Activated CD8-positive, alpha-beta T cell treated with anti-CD3 and anti-CD28 coated beads for 36 hours (primary cell): ENCODE measurements around the gene TIE1. TPM values are rescaled to one million over a fixed set of nuclear protein-coding genes. Genes with fewer than 3 reads are reported as not detected.
A peak's percentile ranks its signal among the peaks of the same experiment; 100 is the strongest.

Experiments
- ATAC-seq: fragments of 200-7000 bp; cut with Tn5 transposase; one replicate; pipeline ENCODE4 v1.10.0; 2021; ENCODE audit warnings: mild to moderate bottlenecking, moderate library complexity
- CTCF ChIA-PET: fragments of 350-600 bp; sonication (Branson Sonifier 250); formaldehyde crosslinking; loops from one replicate; lab custom pipeline; 2021; ENCODE audit warnings: antibody characterized with exemption; lab: Charles Lee
- POLR2A ChIA-PET: fragments of 350-600 bp; sonication (Branson Sonifier 250); formaldehyde crosslinking; loops from one replicate; lab custom pipeline; 2021; ENCODE audit warnings: antibody characterized with exemption; lab: Charles Lee
- DNase-seq: peaks from one replicate; pipeline ENCODE4 v3.0.0-alpha.2; 2020
- H3K27ac Mint-ChIP-seq: one replicate; pipeline ENCODE4 v1.8.0; 2021; ENCODE audit warnings: mild to moderate bottlenecking, mixed read lengths
- H3K27me3 Mint-ChIP-seq: one replicate; pipeline ENCODE4 v1.8.0; 2021; ENCODE audit warnings: mixed read lengths
- H3K36me3 Mint-ChIP-seq: one replicate; pipeline ENCODE4 v1.8.0; 2021; ENCODE audit warnings: low read depth, mixed read lengths
- H3K4me1 Mint-ChIP-seq: one replicate; pipeline ENCODE4 v1.8.0; 2021; ENCODE audit warnings: low read depth, mixed read lengths
- H3K4me3 Mint-ChIP-seq: one replicate; pipeline ENCODE4 v1.8.0; 2021; ENCODE audit warnings: mild to moderate bottlenecking, moderate library complexity, mixed read lengths
- H3K9me3 Mint-ChIP-seq: one replicate; pipeline ENCODE4 v1.8.0; 2021; ENCODE audit warnings: mixed read lengths
- CTCF ChIP-seq: fragments of 200-600 bp; IDR thresholded peaks from one replicate; pipeline ENCODE4 v1.8.0; 2022; ENCODE audit warnings: antibody characterized with exemption, mild to moderate bottlenecking
- intact Hi-C: fragments of 100-400 bp; cut with micrococcal nuclease; formaldehyde crosslinking; loops from one replicate; pipeline ENCODE4 v1.10.0; 2022
- total RNA-seq, 2 experiments: library from RNA; stranded (reverse); gene quantifications; one replicate each; pipeline ENCODE4 v1.2.3, GENCODE V29; 2021

Gene TIE1
- total RNA-seq, 2 experiments from 2014 or later: 0.25 TPM; not detected in 1

GRCh38 chr1:43344267-43344850 is 43.6 kb downstream of the TIE1 start:
- Mint-ChIP-seq H3K27ac (no peak overlapping the region), H3K9me3 (no peaks in the 10 kb centered on the region), H3K4me3 (no peak overlapping the region), H3K36me3 (no peaks in the 10 kb centered on the region), H3K4me1 (peaks cover 5% of the 10 kb centered on the region), H3K27me3 (no peaks in the 10 kb centered on the region)
- ChIA-PET CTCF (interaction anchor here (1.3 kb wide), 1 partner anchor 117 kb away, joined by 3 read pairs; no protein-coding TSS in a partner anchor), POLR2A (no interaction called here)
- no peak for TF ChIP-seq CTCF
- no peak for ATAC-seq
- intact Hi-C loops: no loop called here
- DNase-seq: no peak

DNA sequence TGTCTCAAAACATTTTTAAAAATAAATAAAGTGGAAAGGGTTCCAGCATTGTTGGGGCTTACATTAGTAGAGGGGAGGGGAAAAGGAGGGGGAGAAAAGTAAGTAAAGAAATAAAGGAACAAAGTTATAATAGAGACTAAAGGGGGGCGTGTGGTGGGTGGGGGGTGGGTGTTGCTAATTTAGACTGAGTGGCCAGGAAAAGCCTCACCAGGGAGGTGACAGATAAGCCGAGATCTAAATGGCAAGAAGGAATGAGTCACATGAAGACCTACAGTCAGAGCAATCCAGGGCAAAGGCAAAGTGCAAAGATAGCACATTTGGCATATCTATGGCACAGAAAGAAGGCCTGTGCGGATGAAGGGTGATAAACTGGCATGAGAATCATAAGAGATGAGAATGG is 44.3 kb downstream of the TIE1 start:
- CTCF ChIA-PET: interaction anchor here (1.1 to 1.3 kb wide), 2 partner anchors 11 to 118 kb away, joined by 3 read pairs; no protein-coding TSS in a partner anchor

GRCh38 chr1:43346636-43347035 is 45.9 kb downstream of the TIE1 start:
- H3K4me3 Mint-ChIP-seq: no peak overlapping the region
- no peaks in the 10 kb centered on the region for H3K9me3 Mint-ChIP-seq
- no peaks in the 10 kb centered on the region for H3K36me3 Mint-ChIP-seq
- ATAC-seq (no peak), DNase-seq (no peak)
- H3K4me1 Mint-ChIP-seq: peaks cover 12% of the 10 kb centered on the region
- no peak overlapping the region for H3K27ac Mint-ChIP-seq
- no peak for TF ChIP-seq CTCF
- ChIA-PET POLR2A (interaction anchor here (0.6 kb wide), 1 partner anchor 44 kb away, joined by 3 read pairs; the partner anchor contains the start of genes MED8 and SZT2), CTCF (no interaction called here)
- H3K27me3 Mint-ChIP-seq: no peaks in the 10 kb centered on the region
- intact Hi-C loops: no loop called here

More for the DNA sequence above, 44.3 kb downstream of the TIE1 start:
- peaks cover 12% of the 10 kb centered on the region for H3K4me1 Mint-ChIP-seq
- DNase-seq: no peak
- no peak for TF ChIP-seq CTCF
- H3K9me3 Mint-ChIP-seq: no peaks in the 10 kb centered on the region
- H3K27me3 Mint-ChIP-seq: no peaks in the 10 kb centered on the region
- no peaks in the 10 kb centered on the region for H3K36me3 Mint-ChIP-seq
- intact Hi-C loops: no loop called here
- H3K27ac Mint-ChIP-seq: peak overlapping the region; percentile 12
- no peak overlapping the region for H3K4me3 Mint-ChIP-seq
- ATAC-seq: peak; percentile 21
- POLR2A ChIA-PET: no interaction called here

DNA sequence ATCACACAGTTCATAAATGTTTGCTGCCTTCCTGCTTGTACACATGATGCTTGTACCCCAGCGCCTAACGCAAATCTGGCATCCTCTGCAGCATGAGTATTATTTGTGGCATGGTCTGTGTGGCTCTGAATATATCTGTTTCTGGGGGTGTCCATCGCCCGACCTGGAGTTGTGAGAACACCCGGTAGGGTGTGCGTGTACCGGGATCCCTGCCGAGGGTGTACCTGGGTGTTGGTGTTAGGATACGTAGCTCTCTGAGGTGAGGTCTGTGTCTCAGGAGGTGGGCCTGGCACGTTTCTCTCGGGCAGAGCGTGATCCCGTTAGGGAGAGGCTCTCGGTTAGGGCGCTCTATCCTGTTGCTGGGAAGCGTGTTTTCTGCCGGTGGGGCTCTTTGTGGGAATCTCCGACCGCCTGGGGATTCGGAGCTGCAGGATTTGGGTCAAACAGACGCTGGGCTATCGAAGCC is 47.6 kb downstream of the TIE1 start:
- H3K27ac Mint-ChIP-seq: peak overlapping the region; percentile 35
- intact Hi-C loops: no loop called here

More for the DNA sequence above, 47.6 kb downstream of the TIE1 start:
- TF ChIP-seq CTCF: no peak
- Mint-ChIP-seq H3K27me3 (no peaks in the 10 kb centered on the region), H3K36me3 (no peaks in the 10 kb centered on the region), H3K4me3 (peak overlapping the region; percentile 46), H3K9me3 (no peaks in the 10 kb centered on the region), H3K4me1 (peaks cover 12% of the 10 kb centered on the region)
- ATAC-seq (no peak), DNase-seq (no peak)
- ChIA-PET CTCF (no interaction called here), POLR2A (interaction anchor here (0.8 to 1.0 kb wide), 2 partner anchors 10 to 14 kb away, joined by 3 read pairs; no protein-coding TSS in a partner anchor)
